Upper lobe of left lung (tissue), 4 donors: ENCODE results near the gene PLPPR3.

Experiments used
- CTCF ChIP-seq, 6 experiments: fragments of 450-650 bp in 4 of 6; fragments of 200-600 bp in 2 of 6; sonication (generic) in 2 of 6; IDR thresholded peaks; one replicate each; pipeline ENCODE4 v1.5.1; 2016 to 2019; ENCODE audit warnings: antibody characterized with exemption in 6 of 6
- EP300 ChIP-seq, 4 donors: sonication (generic); formaldehyde crosslinking; IDR thresholded peaks; one replicate each; pipeline ENCODE4 v1.5.1; 2017; ENCODE audit warnings: antibody characterized with exemption in 4 of 4, control low read depth in 2 of 4
- POLR2A ChIP-seq, 4 donors: fragments of 450-650 bp; IDR thresholded peaks; one replicate each; pipeline ENCODE4 v1.5.1; 2016 to 2017; ENCODE audit warnings: antibody characterized with exemption in 4 of 4, mild to moderate bottlenecking in 2 of 4
- POLR2AphosphoS5 ChIP-seq, 2 donors: sonication (generic); formaldehyde crosslinking; IDR thresholded peaks; one replicate each; pipeline ENCODE4 v1.5.1; 2017; ENCODE audit warnings: antibody characterized with exemption in 2 of 2

- no peak for TF ChIP-seq POLR2A (IDR thresholded peaks at IDR 0.05)
- no peak for TF ChIP-seq CTCF (IDR thresholded peaks at IDR 0.05)
- TF ChIP-seq POLR2AphosphoS5 (IDR thresholded peaks at IDR 0.05), result peak; percentile 65 to 70
- no peak for TF ChIP-seq EP300 (IDR thresholded peaks at IDR 0.05)
Measured at GRCh38 chr19:870963-871401, 49.2 kb upstream of the PLPPR3 start.
